Kidney capillary endothelial cell (primary cell): Measurements from ENCODE around the gene CAMTA1.

Experiments
- DNase-seq: peaks from one replicate; pipeline ENCODE4 v3.0.0-alpha.2; 2018; ENCODE audit warnings: low spot score

The CAMTA1 gene

DNA sequence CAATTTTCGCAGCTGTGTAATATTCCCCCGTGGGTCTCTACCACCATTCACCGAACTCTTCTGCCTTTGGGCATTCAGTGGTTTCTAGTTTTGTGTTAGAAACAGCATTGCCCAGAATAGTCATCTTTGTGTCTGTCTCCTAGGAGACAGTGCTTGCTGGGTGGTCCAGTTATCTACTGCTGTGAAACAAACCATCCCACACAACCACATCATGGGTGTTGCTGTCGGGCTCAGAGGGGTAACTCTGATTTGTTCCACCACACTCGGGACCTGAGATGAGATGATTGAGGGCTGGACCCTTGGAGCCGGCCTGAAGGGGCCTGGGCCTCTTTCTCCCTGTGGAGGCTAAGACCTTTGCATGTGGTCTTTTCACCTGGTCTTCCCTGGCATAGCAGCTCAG is 558.6 kb downstream of the CAMTA1 start:
- DNase-seq = no peak

DNA sequence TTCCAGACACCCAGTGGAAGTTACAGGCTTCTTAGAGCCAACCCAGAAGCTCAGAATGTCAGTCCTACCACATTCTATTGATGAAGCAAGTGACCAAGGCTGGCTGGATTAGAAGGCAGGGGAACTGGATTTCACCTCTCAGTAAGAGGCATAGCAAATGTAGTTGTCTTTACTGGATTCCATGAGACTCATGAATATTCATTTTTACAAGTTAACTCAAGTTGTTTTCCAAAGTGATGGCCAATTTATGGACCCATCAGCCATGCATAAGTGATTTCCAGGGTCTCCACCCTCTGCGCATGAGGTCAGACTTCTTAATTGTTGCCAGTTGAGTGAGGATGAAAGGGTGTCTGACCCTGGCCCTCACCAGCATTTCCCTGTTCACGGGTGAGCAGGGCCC is 559.0 kb downstream of the CAMTA1 start:
- no peak for DNase-seq

DNA sequence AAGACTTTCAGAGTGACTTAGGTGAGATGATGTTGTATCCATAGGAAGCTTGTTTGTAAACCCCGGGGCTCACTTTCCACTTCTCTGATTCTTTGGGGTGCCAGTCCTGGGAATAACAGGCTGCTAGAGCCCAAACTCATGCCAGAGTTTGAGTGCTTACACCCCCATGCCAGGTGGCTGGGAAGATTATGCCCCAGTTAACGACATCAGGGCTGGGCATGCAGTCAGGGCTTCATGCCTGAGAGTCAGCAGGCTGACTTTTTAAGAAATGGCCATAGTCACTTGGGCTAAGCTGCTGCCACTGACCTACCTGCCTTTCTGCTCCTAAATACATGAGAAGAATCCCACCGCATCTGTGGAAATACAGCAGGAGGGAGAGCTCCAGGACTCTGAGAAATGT is 560.3 kb downstream of the CAMTA1 start:
- no peak for DNase-seq

DNA sequence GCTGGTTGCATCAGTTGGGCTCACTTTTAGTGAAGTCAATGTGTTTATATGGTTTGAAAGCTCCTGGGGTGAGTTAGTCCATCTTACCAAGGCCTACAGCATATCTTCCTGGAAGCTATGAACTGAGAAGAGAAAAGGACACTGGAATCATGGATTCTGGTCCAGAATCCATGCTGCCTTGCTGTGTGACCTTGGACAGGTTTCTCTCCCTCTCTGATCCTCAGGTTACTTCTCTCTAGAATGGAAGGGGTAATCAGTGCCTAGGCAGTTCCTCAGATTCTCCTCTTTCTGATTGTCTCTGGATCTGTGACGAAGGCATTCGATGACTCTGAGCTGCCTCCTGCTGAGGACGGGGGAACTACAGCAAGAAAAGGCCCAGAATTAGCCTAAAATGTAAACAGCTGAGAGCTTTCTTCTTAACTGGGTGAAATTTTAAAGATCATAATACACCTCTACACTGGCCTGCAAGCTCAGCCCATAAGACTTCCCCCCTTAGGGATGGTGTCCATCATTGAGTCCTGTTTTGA is 560.9 kb downstream of the CAMTA1 start:
- no peak for DNase-seq

GRCh38 chr1:7346600-7347570 is 561.6 kb downstream of the CAMTA1 start:
- no peak for DNase-seq

DNA sequence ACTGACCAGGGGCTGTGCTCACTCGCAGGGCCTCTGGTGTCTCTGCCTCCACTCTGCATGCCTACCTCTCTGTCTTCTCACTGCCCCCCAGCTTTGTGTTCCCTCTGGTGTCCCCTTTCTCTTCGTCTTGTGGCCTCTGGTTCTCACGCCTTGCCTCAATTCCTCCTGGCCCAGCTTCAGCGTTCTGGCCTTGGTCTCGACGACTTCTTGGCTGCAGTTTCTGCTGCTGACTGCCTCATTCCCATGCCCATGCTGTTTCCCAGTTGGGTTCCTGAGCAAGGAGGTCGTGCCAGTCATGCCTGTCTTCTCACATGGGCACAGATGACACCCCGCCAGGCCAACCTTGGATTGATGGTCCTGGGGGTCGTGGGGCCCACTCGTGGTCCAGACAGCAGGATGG is 562.8 kb downstream of the CAMTA1 start:
- no peak for DNase-seq

DNA sequence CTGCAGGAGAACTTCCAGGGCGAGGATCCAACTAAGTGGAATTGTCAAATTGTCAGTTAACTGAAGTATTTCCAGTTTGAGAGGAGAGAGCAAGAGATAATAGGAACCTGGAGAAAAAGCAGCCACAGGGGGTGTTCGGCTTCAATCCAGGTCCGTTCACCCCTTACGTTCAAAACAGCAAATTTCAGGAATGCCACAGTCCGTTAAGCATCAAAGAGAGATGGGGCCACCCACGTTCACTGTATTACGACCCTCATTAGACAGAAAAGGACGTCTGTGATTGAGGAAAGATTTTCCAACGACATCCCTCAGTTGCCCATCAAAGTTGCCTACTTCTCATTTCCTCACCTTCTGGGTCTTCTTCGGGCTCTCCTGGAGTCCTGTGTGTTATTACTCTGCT is 563.3 kb downstream of the CAMTA1 start:
- no peak for DNase-seq

DNA sequence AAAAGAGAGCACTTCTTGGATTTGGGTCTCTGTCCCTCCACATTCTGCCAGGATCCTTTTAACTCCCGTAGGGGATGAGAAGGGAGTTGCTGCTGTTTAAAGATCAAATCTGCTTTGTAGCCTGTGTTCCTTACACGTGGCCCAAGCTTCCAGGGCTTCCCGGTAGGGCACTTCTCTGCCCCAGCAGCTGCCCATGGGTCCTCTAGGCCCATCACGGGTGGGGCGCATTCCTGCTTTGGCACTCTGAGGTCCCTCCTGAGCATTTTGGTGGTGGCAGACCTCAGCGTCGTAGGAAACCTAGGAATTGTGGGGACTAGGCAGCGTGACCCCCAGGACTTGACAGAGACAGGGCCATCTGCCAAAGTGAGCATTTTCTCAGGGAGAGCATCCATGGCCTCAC is 565.5 kb downstream of the CAMTA1 start:
- DNase-seq = no peak

DNA sequence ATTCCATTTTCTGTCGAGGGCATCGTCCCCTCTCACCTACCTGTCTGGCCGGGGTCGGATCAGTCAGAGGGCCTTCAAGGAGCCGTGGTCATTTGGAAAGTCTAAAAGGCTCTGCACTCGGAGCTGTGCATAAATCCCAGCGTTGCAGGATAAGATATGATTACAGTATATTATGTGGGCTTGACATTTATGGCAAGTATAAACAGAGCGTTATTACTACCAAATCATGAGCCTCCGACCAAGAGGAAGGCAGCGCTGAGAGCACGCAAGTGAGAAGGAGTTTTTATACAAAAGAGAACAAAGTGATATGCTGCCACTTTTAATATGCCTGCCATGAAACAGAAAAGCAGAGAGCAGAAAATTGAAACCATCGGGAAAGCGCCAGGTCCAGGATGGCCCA is 566.4 kb downstream of the CAMTA1 start:
- DNase-seq = no peak

GRCh38 chr1:7352364-7352763 is 567.1 kb downstream of the CAMTA1 start:
- no peak for DNase-seq

- no peak for DNase-seq
These were observed 567.7 kb downstream of the CAMTA1 start for GRCh38 chr1:7352974-7353373.

GRCh38 chr1:7355646-7356045 is 570.4 kb downstream of the CAMTA1 start:
- DNase-seq = no peak

DNA sequence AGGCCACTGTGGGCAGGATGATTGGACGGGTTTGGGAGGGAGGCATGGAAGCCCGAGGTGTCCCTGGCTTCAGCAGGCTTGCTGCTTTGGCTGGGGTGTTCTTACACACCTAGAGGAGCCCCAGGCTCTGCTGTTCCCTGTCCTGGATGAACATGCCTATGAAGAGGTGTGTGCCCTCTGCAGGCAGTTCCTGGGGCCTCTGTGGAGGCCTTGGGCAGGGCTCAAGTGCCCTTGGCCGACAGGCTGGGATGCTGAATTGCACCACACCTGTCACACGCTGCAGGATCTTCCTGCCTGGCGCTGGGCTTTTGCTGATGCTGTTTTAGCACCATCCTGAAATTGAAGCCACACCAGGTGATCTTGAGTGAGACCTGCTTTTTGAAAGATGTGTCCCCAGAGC is 570.8 kb downstream of the CAMTA1 start:
- DNase-seq = no peak

DNA sequence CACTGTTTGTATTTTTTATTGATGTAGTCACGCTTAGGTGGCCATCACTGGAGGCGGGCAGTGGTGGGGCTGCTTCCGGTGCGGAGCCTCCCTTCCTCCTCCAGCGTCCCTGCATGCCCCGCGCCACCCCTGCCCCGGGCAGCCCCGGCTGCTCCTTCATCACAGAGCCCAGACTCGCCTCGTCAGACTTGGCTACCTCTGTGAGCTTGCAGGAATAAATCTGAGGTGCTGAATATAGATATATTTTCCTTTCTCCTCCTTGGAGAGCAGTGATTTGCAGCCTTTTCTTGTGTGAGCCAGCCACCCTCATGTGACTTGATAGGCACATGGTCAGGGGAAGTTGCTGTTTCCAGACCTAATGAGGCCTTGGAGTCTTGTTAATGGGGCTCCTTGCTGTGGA is 573.2 kb downstream of the CAMTA1 start:
- no peak for DNase-seq

DNA sequence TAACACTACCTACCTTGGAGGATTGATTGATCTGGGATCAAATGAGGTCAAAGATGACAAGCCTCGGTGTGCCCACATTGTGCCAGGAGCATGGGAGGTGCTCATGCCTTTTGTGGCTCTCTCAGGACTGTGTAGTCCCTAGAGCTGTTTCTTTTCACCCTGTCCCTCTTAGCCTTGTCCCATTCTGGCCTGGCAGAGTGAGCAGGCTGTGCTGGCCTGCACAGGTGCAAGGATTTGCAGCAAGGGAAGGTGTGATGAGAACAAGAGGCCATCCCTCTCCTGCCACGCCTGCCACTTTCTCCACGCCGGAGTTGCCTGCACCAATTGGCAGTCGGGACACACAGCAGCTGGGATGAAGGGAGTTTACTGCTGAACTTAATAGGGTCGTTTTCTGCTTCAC is 575.3 kb downstream of the CAMTA1 start:
- DNase-seq = no peak

GRCh38 chr1:7362947-7363346 is 577.7 kb downstream of the CAMTA1 start:
- no peak for DNase-seq

DNA sequence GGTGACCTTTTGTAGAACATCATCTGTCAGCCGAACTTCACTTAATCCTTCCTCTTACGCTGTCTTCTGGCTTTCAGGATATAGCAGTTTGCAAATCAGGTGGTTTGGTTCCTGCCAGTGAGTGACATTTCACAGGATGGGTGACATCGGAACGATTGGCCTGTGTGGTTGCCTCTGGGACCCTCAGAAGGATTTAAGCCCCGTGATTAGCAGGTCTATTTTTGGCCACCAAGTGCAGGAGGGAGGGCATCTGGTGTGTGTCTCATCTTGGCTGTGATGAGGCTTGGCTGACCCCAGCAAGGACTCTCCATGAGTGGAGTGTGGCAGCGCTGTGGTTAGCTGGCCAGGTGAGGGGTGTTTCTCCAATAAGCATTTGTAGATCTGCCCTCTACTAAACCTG is 578.2 kb downstream of the CAMTA1 start:
- no peak for DNase-seq

- no peak for DNase-seq
These were observed 580.5 kb downstream of the CAMTA1 start for GRCh38 chr1:7365706-7366105.

DNA sequence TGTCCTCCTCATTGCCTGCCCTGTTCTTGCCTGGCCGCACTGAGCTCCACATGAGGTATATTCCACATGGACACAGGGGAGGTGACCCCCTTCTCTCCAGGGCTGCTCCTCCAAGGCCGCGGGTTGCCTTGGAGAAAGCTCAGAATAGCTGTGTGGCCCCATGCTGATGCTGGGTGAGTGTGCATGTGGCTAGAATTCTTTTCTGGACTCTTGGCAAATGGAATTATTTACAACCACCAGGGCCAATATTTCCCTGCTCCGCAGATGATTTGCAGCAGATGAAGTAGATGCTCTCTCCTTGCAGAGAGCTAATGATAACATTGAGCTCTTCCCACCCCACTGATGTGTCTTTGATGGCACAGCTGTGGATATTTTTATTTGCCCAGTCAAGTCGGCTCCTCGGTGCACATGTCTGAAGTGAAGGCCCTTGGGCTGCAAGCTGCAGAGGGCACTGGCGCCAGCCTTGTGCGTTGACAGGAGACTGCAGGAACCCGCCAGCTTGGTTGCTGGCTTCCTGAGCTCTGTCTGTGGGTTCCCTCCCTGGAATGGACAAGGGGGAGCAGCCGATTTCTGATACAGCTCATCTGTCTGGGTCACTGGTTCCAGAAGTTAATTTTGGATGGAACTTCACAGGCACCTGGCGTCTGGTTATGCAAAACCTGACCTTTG is 581.2 kb downstream of the CAMTA1 start:
- no peak for DNase-seq

GRCh38 chr1:7366955-7367665 is 581.9 kb downstream of the CAMTA1 start:
- DNase-seq = no peak

DNA sequence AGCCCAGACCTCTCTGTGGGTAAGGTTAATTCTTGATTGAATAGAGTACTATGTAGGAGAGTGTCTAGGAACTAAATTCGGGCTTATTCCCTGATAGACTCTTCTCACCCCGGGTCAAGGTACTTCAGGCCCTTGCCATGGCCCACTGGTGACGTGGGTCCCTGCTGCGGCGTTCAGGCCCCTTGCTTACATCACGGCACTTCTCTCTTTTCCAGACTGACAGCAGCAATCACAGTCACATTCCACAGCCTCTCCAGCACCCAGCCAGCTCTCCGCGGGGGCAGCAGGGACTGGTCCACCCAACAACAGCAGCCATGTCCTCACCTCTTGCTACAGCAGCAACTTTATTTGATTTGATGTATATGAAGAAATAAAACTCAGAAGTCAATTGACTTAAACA is 584.6 kb downstream of the CAMTA1 start:
- DNase-seq = no peak

DNA sequence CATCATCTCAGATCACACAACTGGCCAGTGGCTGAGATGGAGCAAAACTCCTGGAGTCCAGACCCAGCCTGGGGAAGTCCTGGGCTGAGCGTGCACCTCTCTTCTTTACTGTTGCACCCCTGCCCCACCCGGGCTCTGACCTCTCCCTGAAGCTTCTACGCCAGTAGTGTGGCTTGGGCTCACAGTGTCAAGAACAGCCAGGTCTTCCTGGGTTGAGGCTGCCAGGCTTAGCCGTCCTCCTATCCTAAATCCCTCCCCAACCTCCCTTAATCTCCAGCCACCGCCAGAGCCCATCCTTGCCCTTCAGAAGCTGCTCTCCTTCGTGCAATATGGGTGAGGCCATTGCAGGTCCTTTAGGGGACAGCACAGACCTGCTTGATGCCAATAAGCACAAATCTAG is 586.7 kb downstream of the CAMTA1 start:
- no peak for DNase-seq
